Trophoblast cell (in vitro differentiated cells and primary cell): Measurements from ENCODE around the gene KDM4B.

Source experiments
- DNase-seq, 2 donors: peaks; one replicate each; pipeline ENCODE4 v3.0.0-alpha.2; 2016
- H2AFZ ChIP-seq: 2 replicates; pipeline ENCODE4 v1.6.1; 2013; ENCODE audit warnings: low read length, moderate library complexity, mild to moderate bottlenecking; ENCODE audit not compliant: insufficient read depth, poor library complexity
- H2AK5ac ChIP-seq: 2 replicates; pipeline ENCODE4 v1.6.1; 2013; ENCODE audit warnings: mild to moderate bottlenecking, low read length
- H2BK120ac ChIP-seq: 2 replicates; pipeline ENCODE4 v1.6.1; 2013; ENCODE audit warnings: low read length, mild to moderate bottlenecking, moderate library complexity; ENCODE audit not compliant: insufficient read depth, poor library complexity
- H2BK12ac ChIP-seq: 2 replicates; pipeline ENCODE4 v1.6.1; 2013; ENCODE audit warnings: mild to moderate bottlenecking, low read length, moderate library complexity
- H2BK5ac ChIP-seq: 2 replicates; pipeline ENCODE4 v1.6.1; 2013; ENCODE audit warnings: low read length, low read depth, moderate library complexity, mild to moderate bottlenecking; ENCODE audit not compliant: poor library complexity
- H3K14ac ChIP-seq: 2 replicates; pipeline ENCODE4 v1.6.1; 2013; ENCODE audit warnings: mild to moderate bottlenecking, low read length
- H3K18ac ChIP-seq: 2 replicates; pipeline ENCODE4 v1.6.1; 2013; ENCODE audit warnings: mild to moderate bottlenecking, low read length
- H3K23ac ChIP-seq: 2 replicates; pipeline ENCODE4 v1.6.1; 2013; ENCODE audit warnings: low read length
- H3K27ac ChIP-seq: 2 replicates; pipeline ENCODE4 v1.5.1; 2013; ENCODE audit warnings: low read depth, mild to moderate bottlenecking, inconsistent platforms, low read length, moderate library complexity
- H3K27me3 ChIP-seq: 2 replicates; pipeline ENCODE4 v1.6.1; 2013; ENCODE audit warnings: inconsistent platforms, mild to moderate bottlenecking, low read length, moderate library complexity; ENCODE audit not compliant: insufficient read depth
- H3K36me3 ChIP-seq, 2 experiments: 1 replicate in 1 of 2; 2 replicates in 1 of 2; pipeline ENCODE4 v1.6.1; 2013; ENCODE audit warnings: low read length in 2 of 2, mild to moderate bottlenecking in 2 of 2, moderate library complexity in 1 of 2; ENCODE audit not compliant: insufficient read depth in 2 of 2, control insufficient read depth in 1 of 2
- H3K4ac ChIP-seq: 2 replicates; pipeline ENCODE4 v1.6.1; 2013; ENCODE audit warnings: low read depth, mild to moderate bottlenecking, low read length, moderate library complexity
- H3K4me1 ChIP-seq, 2 experiments: 1 replicate in 1 of 2; 2 replicates in 1 of 2; pipeline ENCODE4 v1.6.1; 2013; ENCODE audit warnings: low read length in 2 of 2, mild to moderate bottlenecking in 2 of 2, moderate library complexity in 1 of 2; ENCODE audit not compliant: insufficient read depth in 2 of 2, control insufficient read depth in 1 of 2
- H3K4me2 ChIP-seq: 2 replicates; pipeline ENCODE4 v1.6.1; 2013; ENCODE audit warnings: inconsistent platforms, mild to moderate bottlenecking, low read length, moderate library complexity
- H3K4me3 ChIP-seq: 2 replicates; pipeline ENCODE4 v1.5.1; 2013; ENCODE audit warnings: mild to moderate bottlenecking, low read depth, low read length, inconsistent platforms
- H3K79me1 ChIP-seq: one replicate; pipeline ENCODE4 v1.6.1; 2013; ENCODE audit warnings: low read length
- H3K79me2 ChIP-seq: 2 replicates; pipeline ENCODE4 v1.6.1; 2013; ENCODE audit warnings: low read length, mild to moderate bottlenecking; ENCODE audit not compliant: control insufficient read depth, insufficient read depth, poor library complexity
- H3K9ac ChIP-seq: 2 replicates; pipeline ENCODE4 v1.6.1; 2013; ENCODE audit warnings: mild to moderate bottlenecking, low read length
- H3K9me3 ChIP-seq: 2 replicates; pipeline ENCODE4 v1.6.1; 2013; ENCODE audit warnings: low read depth, mild to moderate bottlenecking, control low read depth, inconsistent platforms, low read length; ENCODE audit not compliant: insufficient read depth
- H4K12ac ChIP-seq: 2 replicates; pipeline ENCODE4 v1.6.1; 2013; ENCODE audit warnings: low read depth, mild to moderate bottlenecking, low read length, moderate library complexity
- H4K8ac ChIP-seq: 2 replicates; pipeline ENCODE4 v1.6.1; 2013; ENCODE audit warnings: low read depth, mild to moderate bottlenecking, low read length, moderate library complexity
- H4K91ac ChIP-seq: one replicate; pipeline ENCODE4 v1.6.1; 2013; ENCODE audit warnings: low read depth, mild to moderate bottlenecking, low read length, moderate library complexity
- WGBS: extraction: QIAGEN DNeasy Blood & Tissue Kit; methylation state at CpG from one replicate; pipeline ENCODE4 v1.1.7; 2013; ENCODE audit warnings: missing lambda C conversion rate; ENCODE audit not compliant: insufficient read length, insufficient coverage; ENCODE audit errors: extremely low coverage; 5-methylcytosine and 5-hydroxymethylcytosine counted together

KDM4B gene

GRCh38 chr19:5062195-5062594 is 93.3 kb downstream of the KDM4B start:
- no peak for DNase-seq
- Histone ChIP-seq H3K14ac (no peak overlapping the region), H3K23ac (no peak overlapping the region)

GRCh38 chr19:5062799-5063198 is 93.9 kb downstream of the KDM4B start:
- Histone ChIP-seq H3K79me2 (no peaks in the 10 kb centered on the region), H3K9me3 (peaks cover 14% of the 10 kb centered on the region), H3K9ac (no peak overlapping the region)

More at GRCh38 chr19:5062195-5062594, 93.3 kb downstream of the KDM4B start:
- no peak overlapping the region for H2AFZ ChIP-seq
- H3K4me2 ChIP-seq, result no peak overlapping the region
- H3K9ac ChIP-seq, result no peak overlapping the region
- H3K27me3 ChIP-seq, result no peaks in the 10 kb centered on the region
- H2AK5ac ChIP-seq, result no peak overlapping the region
- no peaks in the 10 kb centered on the region for H3K79me1 ChIP-seq
- H3K4ac ChIP-seq, result no peak overlapping the region
- no peak overlapping the region for H2BK5ac ChIP-seq
- H2BK12ac ChIP-seq, result no peak overlapping the region
- H3K27ac ChIP-seq, result no peak overlapping the region
- peaks cover 12% of the 10 kb centered on the region for H3K9me3 ChIP-seq
- H4K8ac ChIP-seq, result no peak overlapping the region
- no peaks in the 10 kb centered on the region for H3K79me2 ChIP-seq
- H3K4me1 ChIP-seq, result no peaks in the 10 kb centered on the region
- H4K91ac ChIP-seq, result no peak overlapping the region
- no CpG with 5 or more reads among the region's 9 CpGs for WGBS
- H2BK120ac ChIP-seq, result no peak overlapping the region
- no peak overlapping the region for H3K4me3 ChIP-seq
- H3K18ac ChIP-seq, result no peak overlapping the region
- peaks cover 78 to 86% of the 10 kb centered on the region in 2 experiments for H3K36me3 ChIP-seq
- no peak overlapping the region for H4K12ac ChIP-seq

GRCh38 chr19:5063873-5064645 is 95.1 kb downstream of the KDM4B start:
- peaks cover 67 to 78% of the 10 kb centered on the region in 2 experiments for H3K36me3 ChIP-seq
- peaks cover 14% of the 10 kb centered on the region for H3K9me3 ChIP-seq
- no peak overlapping the region for H3K4ac ChIP-seq
- no peak overlapping the region for H3K27ac ChIP-seq
- no peaks in the 10 kb centered on the region for H3K27me3 ChIP-seq
- no peak overlapping the region for H2AK5ac ChIP-seq
- H2BK120ac ChIP-seq, result no peak overlapping the region
- H2AFZ ChIP-seq, result no peak overlapping the region
- H3K4me3 ChIP-seq, result no peak overlapping the region
- no peak overlapping the region for H2BK5ac ChIP-seq
- H3K79me1 ChIP-seq, result no peaks in the 10 kb centered on the region
- no peak overlapping the region for H3K18ac ChIP-seq
- no peaks in the 10 kb centered on the region for H3K79me2 ChIP-seq
- no peak overlapping the region for H4K8ac ChIP-seq
- H3K4me2 ChIP-seq, result no peak overlapping the region
- no peak overlapping the region for H2BK12ac ChIP-seq
- H3K23ac ChIP-seq, result no peak overlapping the region
- H3K4me1 ChIP-seq, result no peaks in the 10 kb centered on the region
- H3K9ac ChIP-seq, result no peak overlapping the region
- H4K12ac ChIP-seq, result no peak overlapping the region
- no peak overlapping the region for H3K14ac ChIP-seq
- H4K91ac ChIP-seq, result no peak overlapping the region
- WGBS, result no CpG with 5 or more reads among the region's 38 CpGs
- no peak for DNase-seq

More at GRCh38 chr19:5062799-5063198, 93.9 kb downstream of the KDM4B start:
- no peak for DNase-seq
- no peak overlapping the region for H4K91ac ChIP-seq
- WGBS, result no CpG with 5 or more reads among the region's 4 CpGs
- H2BK5ac ChIP-seq, result no peak overlapping the region
- H3K27me3 ChIP-seq, result no peaks in the 10 kb centered on the region
- H3K4ac ChIP-seq, result no peak overlapping the region
- H2BK120ac ChIP-seq, result no peak overlapping the region
- no peak overlapping the region for H3K23ac ChIP-seq
- no peaks in the 10 kb centered on the region for H3K4me1 ChIP-seq
- H3K36me3 ChIP-seq, result peaks cover 72 to 84% of the 10 kb centered on the region in 2 experiments
- no peak overlapping the region for H4K12ac ChIP-seq
- no peak overlapping the region for H2AK5ac ChIP-seq
- H3K4me2 ChIP-seq, result no peak overlapping the region
- H3K14ac ChIP-seq, result no peak overlapping the region
- no peak overlapping the region for H2BK12ac ChIP-seq
- no peak overlapping the region for H3K18ac ChIP-seq
- no peaks in the 10 kb centered on the region for H3K79me1 ChIP-seq
- H3K4me3 ChIP-seq, result no peak overlapping the region
- H4K8ac ChIP-seq, result no peak overlapping the region
- H2AFZ ChIP-seq, result no peak overlapping the region
- H3K27ac ChIP-seq, result no peak overlapping the region

- Histone ChIP-seq H3K14ac (no peak overlapping the region), H2BK5ac (no peak overlapping the region), H3K36me3 (peaks cover 59 to 71% of the 10 kb centered on the region in 2 experiments), H2BK12ac (no peak overlapping the region), H3K4me1 (no peaks in the 10 kb centered on the region), H4K12ac (no peak overlapping the region), H4K91ac (no peak overlapping the region), H3K18ac (no peak overlapping the region), H2AK5ac (no peak overlapping the region), H3K4ac (no peak overlapping the region), H3K9ac (no peak overlapping the region), H3K27ac (no peak overlapping the region), H3K9me3 (peaks cover 14% of the 10 kb centered on the region), H2AFZ (no peak overlapping the region), H3K4me2 (no peak overlapping the region), H3K79me2 (no peaks in the 10 kb centered on the region), H3K23ac (no peak overlapping the region), H3K27me3 (no peaks in the 10 kb centered on the region), H3K79me1 (no peaks in the 10 kb centered on the region), H3K4me3 (no peak overlapping the region), H2BK120ac (no peak overlapping the region), H4K8ac (no peak overlapping the region)
- no peak for DNase-seq
- no CpG with 5 or more reads among the region's 19 CpGs for WGBS
Observed at GRCh38 chr19:5064896-5065295, 96.0 kb downstream of the KDM4B start.
